Heart left ventricle (tissue), 13 donors: ENCODE data around the gene ZCWPW1.

Experiments
- CTCF ChIP-seq, 12 donors: fragments of 200-600 bp; sonication (generic) in 4 of 12; IDR thresholded peaks; one replicate each; pipeline versions ENCODE4 v1.5.0 to v1.8.0; 2018 to 2022; ENCODE audit warnings: antibody characterized with exemption in 12 of 12, mild to moderate bottlenecking in 5 of 12
- POLR2A ChIP-seq, 2 donors: fragments of 450-650 bp; IDR thresholded peaks; one replicate each; pipeline ENCODE4 v1.6.1; 2017; ENCODE audit warnings: antibody characterized with exemption in 2 of 2, mild to moderate bottlenecking in 2 of 2, moderate library complexity in 2 of 2
- donor health status: ischemic (EF 13 %, LVEDD 7.1; RV severe dilation, severe dysfunction).
- donor health status: DM: no; HTN: yes; CAD: no.
- donor health status: DM: no; HTN: no; CAD: no.
- donor health status: ischemic (EF 25% LVEDD 6.9; RV normal size, moderate dysfunction).
- donor health status: ischemic (EF 25% LVEDD 5.7; RV mildly dilated, moderate dysfunction).
- donor health status: ischemic (EF 35%, LVEDD 5.7; RV mildly dilated, moderate dysfunction).
- donor health status: nonischemic (EF 11% LVEDD 7.7; RV severe dilation, severe dysfunction).
- donor health status: DM: yes; HTN: yes; CAD: no.
- donor health status: PGD.
- donor health status: ischemic (EF 29% LVEDD 5.4; RV normal size, mild dysfunction).
- donor health status: nonischemic (EF 23%, LVEDD 6.1; RV moderate dilation, normal function).

- TF ChIP-seq CTCF (IDR thresholded peaks at IDR 0.05) (no peak), POLR2A (IDR thresholded peaks at IDR 0.05) (no peak)
Measured at GRCh38 chr7:100358027-100358856, 70.3 kb downstream of the ZCWPW1 start, which contains the start of gene PILRB.
